T-cell (primary cell): ENCODE results near the gene DVL2. TPM values are rescaled to one million over a fixed set of nuclear protein-coding genes. Genes with fewer than 3 reads are reported as not detected.

Experiments used
- ATAC-seq, 4 experiments: fragments of 200-7000 bp in 3 of 4; fragments of 150-1000 bp in 1 of 4; cut with Tn5 transposase; replicated peaks in 1 of 4; 1 replicate in 3 of 4; 2 replicates in 1 of 4; pipeline ENCODE4 v1.10.0; 2021; ENCODE audit warnings: moderate library complexity in 3 of 4, mild to moderate bottlenecking in 2 of 4, moderate number of reproducible peaks in 1 of 4
- CTCF ChIA-PET, 2 donors: fragments of 300-600 bp; sonication (Branson Sonifier 250); formaldehyde crosslinking; loops; one replicate each; lab custom pipeline; 2022; ENCODE audit warnings: antibody characterized with exemption in 2 of 2; lab: Charles Lee
- POLR2A ChIA-PET, 2 donors: fragments of 300-600 bp; sonication (Branson Sonifier 250); formaldehyde crosslinking; loops; one replicate each; lab custom pipeline; 2022; ENCODE audit warnings: antibody characterized with exemption in 2 of 2; lab: Charles Lee
- DNase-seq, 35 experiments: peaks; one replicate each; pipeline versions ENCODE4 v3.0.0 to v3.0.0-alpha.2; 2013 to 2023
- H3K27ac ChIP-seq: one replicate; pipeline ENCODE4 v1.5.1; 2013; ENCODE audit warnings: low read length
- H3K27me3 ChIP-seq, 2 experiments: replicated peaks in 1 of 2; 1 replicate in 1 of 2; 2 replicates in 1 of 2; pipeline versions ENCODE4 v1.6.1 to v1.7.0; 2013; ENCODE audit warnings: low read length in 1 of 2, mixed read lengths in 1 of 2; ENCODE audit not compliant: control insufficient read depth in 2 of 2, insufficient read depth in 2 of 2; ENCODE audit errors: extremely low read depth in 1 of 2
- H3K36me3 ChIP-seq, 2 donors: 1 replicate in 1 of 2; 2 replicates in 1 of 2; pipeline versions ENCODE4 v1.6.1 to v1.7.0; 2013; ENCODE audit warnings: low read length in 1 of 2; ENCODE audit not compliant: control insufficient read depth in 2 of 2, insufficient read depth in 1 of 2; ENCODE audit errors: extremely low read depth in 1 of 2
- H3K4me1 ChIP-seq, 2 experiments: 1 replicate in 1 of 2; 2 replicates in 1 of 2; pipeline versions ENCODE4 v1.6.1 to v1.7.0; 2013; ENCODE audit warnings: low read length in 2 of 2, mixed read lengths in 1 of 2; ENCODE audit not compliant: insufficient read depth in 2 of 2, control insufficient read depth in 1 of 2; ENCODE audit errors: extremely low read depth in 1 of 2
- H3K4me3 ChIP-seq, 2 donors: 1 replicate in 1 of 2; 2 replicates in 1 of 2; pipeline versions ENCODE4 v1.5.1 to v1.7.0; 2013; ENCODE audit warnings: mild to moderate bottlenecking in 2 of 2, low read length in 1 of 2, moderate library complexity in 1 of 2; ENCODE audit not compliant: control insufficient read depth in 1 of 2; ENCODE audit errors: extremely low read depth in 1 of 2
- H3K9me3 ChIP-seq: 2 replicates; pipeline ENCODE4 v1.7.0; 2013
- H3K27ac Mint-ChIP-seq, 2 donors: one replicate each; pipeline ENCODE4 v1.8.0; 2020 to 2021; ENCODE audit warnings: mild to moderate bottlenecking in 2 of 2, mixed read lengths in 2 of 2
- H3K27me3 Mint-ChIP-seq, 2 donors: one replicate each; pipeline ENCODE4 v1.8.0; 2021 to 2022; ENCODE audit warnings: mixed read lengths in 2 of 2
- H3K36me3 Mint-ChIP-seq: one replicate; pipeline ENCODE4 v1.8.0; 2021; ENCODE audit warnings: mixed read lengths
- H3K4me1 Mint-ChIP-seq, 3 donors: one replicate each; pipeline ENCODE4 v1.8.0; 2020 to 2022; ENCODE audit warnings: mixed read lengths in 3 of 3, mild to moderate bottlenecking in 1 of 3
- H3K4me3 Mint-ChIP-seq, 3 donors: one replicate each; pipeline ENCODE4 v1.8.0; 2020 to 2022; ENCODE audit warnings: mild to moderate bottlenecking in 3 of 3, mixed read lengths in 3 of 3, moderate library complexity in 3 of 3
- H3K9me3 Mint-ChIP-seq, 3 donors: one replicate each; pipeline ENCODE4 v1.8.0; 2020 to 2022; ENCODE audit warnings: mixed read lengths in 3 of 3
- WGBS: methylation state at CpG from one replicate; pipeline ENCODE4 v1.1.5; 2013; ENCODE audit warnings: missing lambda C conversion rate; ENCODE audit not compliant: insufficient coverage; 5-methylcytosine and 5-hydroxymethylcytosine counted together
- total RNA-seq, 35 experiments: library from RNA in 6 of 35; stranded (reverse) in 6 of 35; fragments of 120-200 nt in 1 of 35; gene quantifications; one replicate each; pipeline versions ENCODE4 v1.2.1 to v1.2.4 and lab custom pipeline; 2013 to 2026

The DVL2 gene
- total RNA-seq, 5 donors from 2014 or later (not counting 1 experiment from before 2014, with no cell fraction given): 48.2 to 76.3 (median 70.4) TPM

GRCh38 chr17:7192271-7192937, 41.9 kb downstream of the DVL2 start:
- ChIA-PET POLR2A (no interaction called here), CTCF (no interaction called here)
- no peak overlapping the region for H3K4me3 ChIP-seq
- H3K4me1 ChIP-seq: no peaks in the 10 kb centered on the region
- 80% methylated on average over 12 of the region's 12 CpGs for WGBS
- peaks cover 2 to 7% of the 10 kb centered on the region in 2 donors for H3K36me3 ChIP-seq
- H3K27ac ChIP-seq: no peak overlapping the region
- H3K27me3 ChIP-seq: no peaks in the 10 kb centered on the region
- Mint-ChIP-seq H3K27me3 (no peaks in the 10 kb centered on the region), H3K36me3 (peaks cover 7% of the 10 kb centered on the region), H3K4me1 (no peaks in the 10 kb centered on the region), H3K4me3 (no peak overlapping the region), H3K9me3 (no peaks in the 10 kb centered on the region), H3K27ac (no peak overlapping the region)
- no peaks in the 10 kb centered on the region for H3K9me3 ChIP-seq
- ATAC-seq (no peak), DNase-seq (no peak)

- no peaks in the 10 kb centered on the region for H3K9me3 Mint-ChIP-seq
- peaks cover 0 to 2% (median 0%) of the 10 kb centered on the region in 3 donors for H3K4me1 Mint-ChIP-seq
- H3K27ac Mint-ChIP-seq: no peak overlapping the region
- H3K36me3 Mint-ChIP-seq: peaks cover 7% of the 10 kb centered on the region
- DNase-seq: peak in 7 of 35 experiments; percentile 20 to 35 (median 29)
- ATAC-seq: peak in 3 of 4 experiments; percentile 40 to 72 (median 47)
- H3K27me3 Mint-ChIP-seq: no peaks in the 10 kb centered on the region
- Histone ChIP-seq H3K9me3 (no peaks in the 10 kb centered on the region), H3K27ac (no peak overlapping the region), H3K36me3 (peaks cover 2 to 7% of the 10 kb centered on the region in 2 donors), H3K27me3 (no peaks in the 10 kb centered on the region), H3K4me3 (no peak overlapping the region), H3K4me1 (no peaks in the 10 kb centered on the region)
- 92% methylated on average over 19 of the region's 26 CpGs for WGBS
- CTCF ChIA-PET: no interaction called here
- no peak overlapping the region for H3K4me3 Mint-ChIP-seq
- POLR2A ChIA-PET: no interaction called here
These were observed 42.6 kb downstream of the DVL2 start for GRCh38 chr17:7191571-7192270.

GRCh38 chr17:7191069-7191468, 43.2 kb downstream of the DVL2 start:
- Mint-ChIP-seq H3K4me3 (no peak overlapping the region), H3K4me1 (peaks cover 4 to 8% (median 5%) of the 10 kb centered on the region in 3 donors), H3K9me3 (no peaks in the 10 kb centered on the region), H3K36me3 (peaks cover 7% of the 10 kb centered on the region), H3K27me3 (no peaks in the 10 kb centered on the region), H3K27ac (no peak overlapping the region)
- H3K27me3 ChIP-seq: no peaks in the 10 kb centered on the region
- 96% methylated on average over 5 of the region's 12 CpGs for WGBS
- POLR2A ChIA-PET: no interaction called here
- no peaks in the 10 kb centered on the region for H3K9me3 ChIP-seq
- H3K4me3 ChIP-seq: no peak overlapping the region
- CTCF ChIA-PET: no interaction called here
- DNase-seq (no peak), ATAC-seq (no peak)
- H3K27ac ChIP-seq: no peak overlapping the region
- H3K36me3 ChIP-seq: peaks cover 2 to 7% of the 10 kb centered on the region in 2 donors
- H3K4me1 ChIP-seq: no peaks in the 10 kb centered on the region

GRCh38 chr17:7190276-7190917, 43.9 kb downstream of the DVL2 start:
- ChIA-PET CTCF (no interaction called here), POLR2A (no interaction called here)
- no peaks in the 10 kb centered on the region for H3K27me3 ChIP-seq
- H3K4me3 Mint-ChIP-seq: no peak overlapping the region
- H3K36me3 Mint-ChIP-seq: peaks cover 7% of the 10 kb centered on the region
- H3K9me3 ChIP-seq: no peaks in the 10 kb centered on the region
- 94% methylated on average over 6 of the region's 14 CpGs for WGBS
- H3K36me3 ChIP-seq: peaks cover 0 to 7% of the 10 kb centered on the region in 2 donors
- no peak overlapping the region for H3K27ac ChIP-seq
- H3K4me3 ChIP-seq: no peak overlapping the region
- no peak overlapping the region for H3K27ac Mint-ChIP-seq
- H3K4me1 ChIP-seq: no peaks in the 10 kb centered on the region
- no peaks in the 10 kb centered on the region for H3K27me3 Mint-ChIP-seq
- ATAC-seq (no peak), DNase-seq (no peak)
- H3K9me3 Mint-ChIP-seq: no peaks in the 10 kb centered on the region
- H3K4me1 Mint-ChIP-seq: peaks cover 4 to 8% (median 5%) of the 10 kb centered on the region in 3 donors

- H3K9me3 Mint-ChIP-seq: no peaks in the 10 kb centered on the region
- DNase-seq (no peak), ATAC-seq (no peak)
- CTCF ChIA-PET: no interaction called here
- Histone ChIP-seq H3K36me3 (no peaks in the 10 kb centered on the region), H3K27me3 (no peaks in the 10 kb centered on the region), H3K27ac (no peak overlapping the region), H3K4me3 (no peak overlapping the region), H3K4me1 (no peaks in the 10 kb centered on the region), H3K9me3 (no peaks in the 10 kb centered on the region)
- H3K4me1 Mint-ChIP-seq: peaks cover 4 to 8% (median 5%) of the 10 kb centered on the region in 3 donors
- no peak overlapping the region for H3K27ac Mint-ChIP-seq
- H3K4me3 Mint-ChIP-seq: no peak overlapping the region
- POLR2A ChIA-PET: no interaction called here
- H3K36me3 Mint-ChIP-seq: no peaks in the 10 kb centered on the region
- H3K27me3 Mint-ChIP-seq: no peaks in the 10 kb centered on the region
- WGBS: 32% methylated on average over 5 of the region's 7 CpGs
These were observed 48.1 kb downstream of the DVL2 start for GRCh38 chr17:7186241-7186640.

GRCh38 chr17:7184647-7185046, 49.7 kb downstream of the DVL2 start:
- ATAC-seq: no peak
- no peak for DNase-seq
- Histone ChIP-seq H3K9me3 (no peaks in the 10 kb centered on the region), H3K4me1 (no peaks in the 10 kb centered on the region), H3K27ac (no peak overlapping the region), H3K27me3 (peaks cover 0 to 4% of the 10 kb centered on the region in 2 experiments), H3K36me3 (no peaks in the 10 kb centered on the region), H3K4me3 (no peak overlapping the region)
- H3K27ac Mint-ChIP-seq: no peak overlapping the region
- CTCF ChIA-PET: interaction anchor here in 1 of 2 donors (0.6 kb wide), 1 partner anchor 150 kb away, joined by 3 read pairs; no protein-coding TSS in a partner anchor
- H3K9me3 Mint-ChIP-seq: no peaks in the 10 kb centered on the region
- H3K4me1 Mint-ChIP-seq: peaks cover 4 to 8% (median 5%) of the 10 kb centered on the region in 3 donors
- H3K27me3 Mint-ChIP-seq: no peaks in the 10 kb centered on the region
- no peaks in the 10 kb centered on the region for H3K36me3 Mint-ChIP-seq
- POLR2A ChIA-PET: no interaction called here
- no peak overlapping the region for H3K4me3 Mint-ChIP-seq
- 80% methylated on average over 1 of the region's 6 CpGs for WGBS
